Upper lobe of right lung (tissue), 1 donor: ENCODE data around the gene GUF1. TPM values are rescaled to one million over a fixed set of nuclear protein-coding genes. Genes with fewer than 3 reads are reported as not detected.

Source experiments
- ATAC-seq: fragments of 200-7000 bp; cut with Tn5 transposase; one replicate; pipeline ENCODE4 v1.9.1; 2020; ENCODE audit warnings: mild to moderate bottlenecking, moderate library complexity
- DNase-seq: peaks from one replicate; pipeline ENCODE4 v3.0.0-alpha.2; 2020
- H3K27ac ChIP-seq: fragments of 200-600 bp; one replicate; pipeline ENCODE4 v1.8.0; 2022
- H3K27me3 ChIP-seq: fragments of 200-600 bp; one replicate; pipeline ENCODE4 v1.8.0; 2022; ENCODE audit warnings: mild to moderate bottlenecking
- H3K36me3 ChIP-seq: fragments of 200-600 bp; one replicate; pipeline ENCODE4 v1.8.0; 2022
- H3K4me1 ChIP-seq: fragments of 200-600 bp; one replicate; pipeline ENCODE4 v1.8.0; 2022
- H3K4me3 ChIP-seq: fragments of 200-600 bp; one replicate; pipeline ENCODE4 v1.8.0; 2022; ENCODE audit warnings: mild to moderate bottlenecking
- H3K9me3 ChIP-seq: fragments of 200-600 bp; one replicate; pipeline ENCODE4 v1.8.0; 2022
- CTCF ChIP-seq: fragments of 200-600 bp; IDR thresholded peaks from one replicate; pipeline ENCODE4 v1.8.0; 2022; ENCODE audit warnings: antibody characterized with exemption
- intact Hi-C: fragments of 100-400 bp; cut with DNase I; formaldehyde crosslinking; loops from one replicate; pipeline ENCODE4 v1.11.0; 2022
- total RNA-seq: library from RNA; stranded (reverse); fragmentation: NEBNext Ultra II Directional; extraction: Animal tissue kit (Norgen Biotek cat#: 25700); gene quantifications from one replicate; pipeline ENCODE4 v1.2.1, GENCODE V29; 2021
- donor health status: DM: no; HTN: yes; CAD: no; lungs with severe emphysema.

GUF1 gene
- total RNA-seq, 1 donor from 2014 or later, result 16.6 TPM

- no peak overlapping the region for H3K4me3 ChIP-seq
- peak; percentile 60 for ATAC-seq
- intact Hi-C loops, result no loop called here
- no peaks in the 10 kb centered on the region for H3K36me3 ChIP-seq
- TF ChIP-seq CTCF, result no peak
- no peak overlapping the region for H3K27ac ChIP-seq
- DNase-seq, result no peak
- H3K9me3 ChIP-seq, result no peaks in the 10 kb centered on the region
- no peaks in the 10 kb centered on the region for H3K27me3 ChIP-seq
- no peaks in the 10 kb centered on the region for H3K4me1 ChIP-seq
These were observed 15.6 kb upstream of the GUF1 start for GRCh38 chr4:44662623-44663005.

GRCh38 chr4:44663539-44664263, 14.5 kb upstream of the GUF1 start:
- H3K27me3 ChIP-seq, result no peaks in the 10 kb centered on the region
- H3K4me1 ChIP-seq, result no peaks in the 10 kb centered on the region
- H3K4me3 ChIP-seq, result no peak overlapping the region
- H3K27ac ChIP-seq, result no peak overlapping the region
- no peak for DNase-seq
- TF ChIP-seq CTCF, result no peak
- ATAC-seq, result no peak
- H3K9me3 ChIP-seq, result no peaks in the 10 kb centered on the region
- H3K36me3 ChIP-seq, result no peaks in the 10 kb centered on the region
- intact Hi-C loops, result no loop called here

- H3K27ac ChIP-seq, result no peak overlapping the region
- DNase-seq (no peak), ATAC-seq (no peak)
- no peaks in the 10 kb centered on the region for H3K27me3 ChIP-seq
- no peak for TF ChIP-seq CTCF
- no peak overlapping the region for H3K4me3 ChIP-seq
- intact Hi-C loops, result no loop called here
- no peaks in the 10 kb centered on the region for H3K4me1 ChIP-seq
- H3K36me3 ChIP-seq, result no peaks in the 10 kb centered on the region
- H3K9me3 ChIP-seq, result no peaks in the 10 kb centered on the region
These were observed 9.7 kb upstream of the GUF1 start for GRCh38 chr4:44668526-44668925.

- TF ChIP-seq CTCF, result no peak
- H3K4me1 ChIP-seq, result no peaks in the 10 kb centered on the region
- no peaks in the 10 kb centered on the region for H3K36me3 ChIP-seq
- intact Hi-C loops, result no loop called here
- DNase-seq (no peak), ATAC-seq (no peak)
- no peaks in the 10 kb centered on the region for H3K9me3 ChIP-seq
- no peak overlapping the region for H3K27ac ChIP-seq
- no peak overlapping the region for H3K4me3 ChIP-seq
- H3K27me3 ChIP-seq, result no peaks in the 10 kb centered on the region
These were observed 7.6 kb upstream of the GUF1 start for GRCh38 chr4:44670506-44671199.

GRCh38 chr4:44671636-44672035, 6.6 kb upstream of the GUF1 start:
- no peak for DNase-seq
- TF ChIP-seq CTCF, result no peak
- Histone ChIP-seq H3K36me3 (no peaks in the 10 kb centered on the region), H3K9me3 (no peaks in the 10 kb centered on the region), H3K4me3 (no peak overlapping the region), H3K27me3 (no peaks in the 10 kb centered on the region), H3K4me1 (no peaks in the 10 kb centered on the region), H3K27ac (no peak overlapping the region)
- no peak for ATAC-seq
- intact Hi-C loops, result no loop called here
